Keratinocyte (primary cell): Measurements from ENCODE around the gene TENM4. TPM values are rescaled to one million over a fixed set of nuclear protein-coding genes. Genes with fewer than 3 reads are reported as not detected.

Source experiments
- DNase-seq: peaks from one replicate; pipeline ENCODE4 v3.0.0-alpha.2; 2011; ENCODE audit warnings: low read depth, missing footprints, low spot score
- FAIRE-seq: peaks from 2 replicates; lab custom pipeline; 2011; peaks lifted over from hg19 to GRCh38; lab: Jason Lieb, UNC
- H2AFZ ChIP-seq: 2 replicates; pipeline ENCODE4 v1.6.0; 2012; ENCODE audit warnings: low read length, control low read depth, inconsistent platforms; ENCODE audit not compliant: control insufficient read depth
- H3K27ac ChIP-seq: 2 replicates; pipeline ENCODE4 v1.5.1; 2011; ENCODE audit warnings: low read length; ENCODE audit not compliant: control insufficient read depth, insufficient read depth
- H3K27me3 ChIP-seq: 3 replicates; pipeline ENCODE4 v1.6.0; 2011; ENCODE audit warnings: low read length; ENCODE audit not compliant: control insufficient read depth, insufficient read depth; ENCODE audit errors: extremely low read depth
- H3K36me3 ChIP-seq, 2 experiments: 2 replicates in 1 of 2; 3 replicates in 1 of 2; pipeline ENCODE4 v1.5.1; 2011; ENCODE audit warnings: low read length in 2 of 2, mild to moderate bottlenecking in 1 of 2; ENCODE audit not compliant: control insufficient read depth in 2 of 2, insufficient read depth in 2 of 2; ENCODE audit errors: extremely low read depth in 1 of 2
- H3K4me1 ChIP-seq: 3 replicates; pipeline ENCODE4 v1.5.1; 2011; ENCODE audit warnings: low read length; ENCODE audit not compliant: control insufficient read depth, insufficient read depth; ENCODE audit errors: extremely low read depth
- H3K4me2 ChIP-seq: 3 replicates; pipeline ENCODE4 v1.6.0; 2011; ENCODE audit warnings: low read depth, low read length; ENCODE audit not compliant: control insufficient read depth, insufficient read depth; ENCODE audit errors: extremely low read depth
- H3K4me3 ChIP-seq, 3 experiments: fragments of 200-600 bp in 1 of 3; sonication (generic) in 1 of 3; 2 replicates in 2 of 3; 3 replicates in 1 of 3; pipeline ENCODE4 v1.5.1; 2011 to 2016; ENCODE audit warnings: low read length in 3 of 3, mild to moderate bottlenecking in 3 of 3, control low read depth in 2 of 3, inconsistent platforms in 1 of 3, low read depth in 1 of 3, mixed read lengths in 1 of 3, mixed run types in 1 of 3, moderate library complexity in 1 of 3; ENCODE audit not compliant: control insufficient read depth in 2 of 3, insufficient read depth in 2 of 3; ENCODE audit errors: extremely low read depth in 1 of 3
- H3K79me2 ChIP-seq: 2 replicates; pipeline ENCODE4 v1.6.0; 2012; ENCODE audit warnings: low read length; ENCODE audit not compliant: control insufficient read depth, insufficient read depth
- H3K9ac ChIP-seq: 3 replicates; pipeline ENCODE4 v1.6.0; 2011; ENCODE audit warnings: low read length; ENCODE audit not compliant: control insufficient read depth, insufficient read depth; ENCODE audit errors: extremely low read depth
- H3K9me1 ChIP-seq: 3 replicates; pipeline ENCODE4 v1.6.0; 2011; ENCODE audit warnings: low read length; ENCODE audit not compliant: control insufficient read depth, insufficient read depth; ENCODE audit errors: extremely low read depth
- H3K9me3 ChIP-seq: 2 replicates; pipeline ENCODE4 v1.5.1; 2012; ENCODE audit warnings: low read depth, low read length; ENCODE audit not compliant: control insufficient read depth
- H4K20me1 ChIP-seq: 3 replicates; pipeline ENCODE4 v1.6.0; 2011; ENCODE audit warnings: low read length; ENCODE audit not compliant: control insufficient read depth, insufficient read depth; ENCODE audit errors: extremely low read depth
- CTCF ChIP-seq, 3 experiments: IDR thresholded peaks in 1 of 3; conservative IDR thresholded peaks in 1 of 3; optimal IDR thresholded peaks in 1 of 3; 2 replicates in 2 of 3; 3 replicates in 1 of 3; pipeline versions ENCODE3 to v1.5.1; 2011; ENCODE audit warnings: low read length in 3 of 3, mild to moderate bottlenecking in 3 of 3, moderate library complexity in 2 of 3, control low read depth in 1 of 3, inconsistent platforms in 1 of 3; ENCODE audit not compliant: insufficient read depth in 2 of 3; ENCODE audit errors: extremely low read depth in 1 of 3
- EZH2 ChIP-seq: IDR thresholded peaks from one replicate; pipeline ENCODE4 v1.6.1; 2012; ENCODE audit warnings: inconsistent platforms, mild to moderate bottlenecking, low read length, moderate library complexity
- dilution Hi-C: fragments of 300-500 bp; cut with MboI; formaldehyde crosslinking; loops from one replicate; pipeline ENCODE4 v1.7.0; 2020; ENCODE audit warnings: low sequenced_read_pairs; ENCODE audit not compliant: extremely low pct_ligation_motif_present
- polyA plus RNA-seq, 5 experiments: library from polyadenylated mRNA; depleted of rRNA in 3 of 5; stranded (reverse) in 3 of 5; stranded (forward) in 1 of 5; unstranded in 1 of 5; fragments of >200 nt; gene quantifications; 1 replicate in 1 of 5; 2 replicates in 3 of 5; 3 replicates in 1 of 5; pipeline versions ENCODE4 v1.2.1 to v1.2.3, GENCODE V29; 2011 to 2012; ENCODE audit warnings: missing spikeins in 2 of 5, low read depth in 1 of 5, low replicate concordance in 1 of 5

The TENM4 gene
- polyA plus RNA-seq, 1 donor (not counting 4 experiments of a cell fraction or from before 2014, with no cell fraction given): 3.5 TPM

- DNase-seq (no peak), FAIRE-seq (no peak)
- peaks cover 3% of the 10 kb centered on the region for H3K4me1 ChIP-seq
- H3K9ac ChIP-seq: no peak overlapping the region
- H2AFZ ChIP-seq: no peak overlapping the region
- no peaks in the 10 kb centered on the region for H3K27me3 ChIP-seq
- H3K79me2 ChIP-seq: no peaks in the 10 kb centered on the region
- dilution Hi-C loops: no loop called here
- H4K20me1 ChIP-seq: no peaks in the 10 kb centered on the region
- peaks cover 0 to 2% of the 10 kb centered on the region in 2 experiments for H3K36me3 ChIP-seq
- no peak overlapping the region for H3K4me3 ChIP-seq
- TF ChIP-seq CTCF (optimal IDR thresholded peaks at IDR 0.05 in 1 of 3, IDR thresholded peaks at IDR 0.05 in 1 of 3, conservative IDR thresholded peaks at IDR 0.05 in 1 of 3; ENCODE audit: extremely low read depth in 1 of 3, insufficient read depth in 2 of 3, low read length in 3 of 3) (no peak), EZH2 (no peak)
- H3K27ac ChIP-seq: no peak overlapping the region
- no peaks in the 10 kb centered on the region for H3K9me3 ChIP-seq
- no peak overlapping the region for H3K4me2 ChIP-seq
- H3K9me1 ChIP-seq: no peaks in the 10 kb centered on the region
Measured at GRCh38 chr11:78943154-78943553, 497.7 kb downstream of the TENM4 start.

GRCh38 chr11:78941226-78941851 is 499.5 kb downstream of the TENM4 start:
- no peaks in the 10 kb centered on the region for H3K4me1 ChIP-seq
- DNase-seq (no peak), FAIRE-seq (no peak)
- no peaks in the 10 kb centered on the region for H4K20me1 ChIP-seq
- H3K27ac ChIP-seq: no peak overlapping the region
- no peaks in the 10 kb centered on the region for H3K9me3 ChIP-seq
- no peak overlapping the region for H3K4me2 ChIP-seq
- no peak overlapping the region for H2AFZ ChIP-seq
- no peaks in the 10 kb centered on the region for H3K79me2 ChIP-seq
- H3K27me3 ChIP-seq: no peaks in the 10 kb centered on the region
- dilution Hi-C loops: no loop called here
- no peak overlapping the region for H3K4me3 ChIP-seq
- no peaks in the 10 kb centered on the region for H3K9me1 ChIP-seq
- TF ChIP-seq CTCF (optimal IDR thresholded peaks at IDR 0.05 in 1 of 3, IDR thresholded peaks at IDR 0.05 in 1 of 3, conservative IDR thresholded peaks at IDR 0.05 in 1 of 3; ENCODE audit: extremely low read depth in 1 of 3, insufficient read depth in 2 of 3, low read length in 3 of 3): no peak
- no peak for TF ChIP-seq EZH2
- H3K9ac ChIP-seq: no peak overlapping the region
- H3K36me3 ChIP-seq: peaks cover 0 to 2% of the 10 kb centered on the region in 2 experiments
